HG02623 (cell line): Measurements from ENCODE around the gene ZBTB7B.
"Not testable (repeated sequence)": the region's sequence is repeated elsewhere in the genome, so short reads cannot be mapped to it uniquely, and the experiment has no call there.

ENCODE experiments used
- ATAC-seq: cut with Tn5 transposase; IDR thresholded peaks from one replicate; pipeline ENCODE4 v1.9.1; 2021; ENCODE audit warnings: moderate library complexity; ENCODE audit not compliant: unreplicated experiment

The ZBTB7B gene

GRCh38 chr1:154967331-154967950 lies 35.2 kb upstream of the ZBTB7B start:
- no peak for ATAC-seq

- no peak for ATAC-seq
Observed at GRCh38 chr1:154968731-154969130, 33.9 kb upstream of the ZBTB7B start.

- ATAC-seq = no peak
Observed at GRCh38 chr1:154969246-154969645, 33.4 kb upstream of the ZBTB7B start.

- no peak for ATAC-seq
Observed at GRCh38 chr1:154969860-154970452, 32.6 kb upstream of the ZBTB7B start.

GRCh38 chr1:154970631-154971340 lies 31.8 kb upstream of the ZBTB7B start, which contains the start of gene SHC1:
Gene SHC1, minus strand, starts transcription at chr1:154970747. Its CDS starts 221 bp downstream, at chr1:154970526.
- ATAC-seq = no peak

- ATAC-seq = no peak
Observed at GRCh38 chr1:154971341-154971998, 31.1 kb upstream of the ZBTB7B start.

GRCh38 chr1:154972213-154972516 lies 30.4 kb upstream of the ZBTB7B start:
- no peak for ATAC-seq

GRCh38 chr1:154972517-154973343 lies 29.9 kb upstream of the ZBTB7B start:
- no peak for ATAC-seq

- no peak for ATAC-seq
Observed at GRCh38 chr1:154973344-154974101, 29.1 kb upstream of the ZBTB7B start.

GRCh38 chr1:154974102-154974807 lies 28.3 kb upstream of the ZBTB7B start, which contains the start of gene CKS1B:
Gene CKS1B, plus strand, starts transcription at chr1:154974681. Its CDS starts 65 bp downstream, at chr1:154974746.
- peak; percentile 77 for ATAC-seq

- ATAC-seq = peak; percentile 34
Observed at GRCh38 chr1:154974808-154975408, 27.7 kb upstream of the ZBTB7B start.

GRCh38 chr1:154975409-154976059 lies 27.1 kb upstream of the ZBTB7B start:
- ATAC-seq = no peak

GRCh38 chr1:154977762-154978161 lies 24.8 kb upstream of the ZBTB7B start:
- ATAC-seq = not testable (repeated sequence)

GRCh38 chr1:154978360-154978759 lies 24.2 kb upstream of the ZBTB7B start:
- ATAC-seq = no peak

GRCh38 chr1:154982341-154982740 lies 20.3 kb upstream of the ZBTB7B start:
- ATAC-seq = no peak

- ATAC-seq = peak; percentile 98
Observed at GRCh38 chr1:154982897-154983648, 19.5 kb upstream of the ZBTB7B start, which contains the start of gene FLAD1. Gene FLAD1, plus strand, starts transcription at chr1:154983344. Its CDS starts 351 bp downstream, at chr1:154983695.

GRCh38 chr1:154983776-154984466 lies 18.7 kb upstream of the ZBTB7B start:
- no peak for ATAC-seq
